GM21529 (cell line): ENCODE results near the gene GLB1L.

Source experiments
- ATAC-seq: cut with Tn5 transposase; IDR thresholded peaks from one replicate; pipeline ENCODE4 v1.9.1; 2021; ENCODE audit not compliant: unreplicated experiment

The GLB1L gene

DNA sequence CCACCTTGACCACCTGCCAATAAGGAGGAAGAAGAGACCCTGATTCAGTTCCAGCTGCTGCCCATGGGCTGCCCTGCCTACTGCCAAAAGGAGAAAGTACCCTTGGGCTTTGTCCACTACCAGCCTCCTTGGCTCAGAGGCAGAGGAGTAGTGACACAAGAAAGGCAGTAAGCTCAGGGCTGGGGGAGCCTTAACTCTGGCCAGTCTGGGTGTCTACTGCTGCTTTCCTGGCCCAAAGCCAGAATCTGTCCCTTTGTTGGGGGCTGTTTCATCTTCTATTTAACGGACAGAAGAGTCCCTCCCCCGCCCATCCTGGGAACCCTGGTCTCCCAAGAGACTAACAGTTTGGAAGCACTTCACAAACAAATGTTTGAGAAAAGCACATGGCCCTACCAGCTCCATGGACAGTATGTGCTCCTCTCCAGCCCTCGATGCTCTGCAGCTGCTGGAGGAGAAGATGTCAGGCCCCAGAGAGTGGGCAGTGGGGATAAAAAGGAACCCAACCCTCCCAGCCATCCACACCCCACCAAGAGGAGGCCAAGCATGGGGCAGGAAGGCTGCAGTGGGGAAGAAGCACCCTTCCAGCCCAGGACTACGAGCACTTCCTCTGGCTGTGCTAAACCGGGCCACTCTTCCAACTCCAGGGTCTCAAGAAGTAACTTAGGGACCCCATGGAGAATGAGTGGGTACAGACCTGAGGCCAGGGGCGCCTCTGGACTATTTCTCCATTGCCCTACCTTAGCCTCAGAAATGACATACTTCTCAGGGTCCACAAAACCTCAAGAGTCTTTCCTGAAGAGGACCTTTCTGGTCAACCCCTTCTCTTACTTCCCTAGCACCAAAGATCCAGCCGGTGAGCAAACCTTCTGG lies 17.0 kb downstream of the GLB1L start:
- no peak for ATAC-seq

GRCh38 chr2:219225350-219225749 lies 19.9 kb downstream of the GLB1L start:
- no peak for ATAC-seq

- no peak for ATAC-seq
Measured at GRCh38 chr2:219223831-219224610, 21.2 kb downstream of the GLB1L start.

DNA sequence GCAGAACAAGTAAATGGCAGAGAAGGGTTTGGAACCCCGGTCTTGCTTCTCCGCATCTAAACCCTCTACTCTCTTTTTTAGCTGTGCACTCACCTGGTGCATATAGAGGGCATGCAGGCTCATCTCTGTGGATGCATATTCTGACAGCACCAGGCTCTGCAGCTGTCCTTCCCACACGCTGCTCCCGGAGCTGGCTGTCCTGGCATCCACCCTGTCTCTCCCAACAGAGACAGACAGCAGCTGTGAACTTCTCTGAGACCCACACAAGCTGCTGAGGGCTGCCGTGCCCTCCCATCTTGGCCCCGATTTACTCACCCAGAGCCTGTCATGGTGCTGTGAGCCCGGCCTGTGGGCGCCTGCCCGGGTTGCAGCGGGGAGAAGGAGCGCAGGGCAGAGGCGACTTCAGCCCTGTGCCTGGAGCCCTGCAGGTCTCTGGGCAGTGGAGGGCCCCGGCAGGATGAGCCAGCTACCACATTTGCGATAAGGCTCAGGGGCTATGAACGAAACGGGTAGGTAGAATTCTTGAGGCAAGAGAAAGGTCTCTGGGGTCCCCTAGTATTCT lies 23.2 kb downstream of the GLB1L start:
- no peak for ATAC-seq

DNA sequence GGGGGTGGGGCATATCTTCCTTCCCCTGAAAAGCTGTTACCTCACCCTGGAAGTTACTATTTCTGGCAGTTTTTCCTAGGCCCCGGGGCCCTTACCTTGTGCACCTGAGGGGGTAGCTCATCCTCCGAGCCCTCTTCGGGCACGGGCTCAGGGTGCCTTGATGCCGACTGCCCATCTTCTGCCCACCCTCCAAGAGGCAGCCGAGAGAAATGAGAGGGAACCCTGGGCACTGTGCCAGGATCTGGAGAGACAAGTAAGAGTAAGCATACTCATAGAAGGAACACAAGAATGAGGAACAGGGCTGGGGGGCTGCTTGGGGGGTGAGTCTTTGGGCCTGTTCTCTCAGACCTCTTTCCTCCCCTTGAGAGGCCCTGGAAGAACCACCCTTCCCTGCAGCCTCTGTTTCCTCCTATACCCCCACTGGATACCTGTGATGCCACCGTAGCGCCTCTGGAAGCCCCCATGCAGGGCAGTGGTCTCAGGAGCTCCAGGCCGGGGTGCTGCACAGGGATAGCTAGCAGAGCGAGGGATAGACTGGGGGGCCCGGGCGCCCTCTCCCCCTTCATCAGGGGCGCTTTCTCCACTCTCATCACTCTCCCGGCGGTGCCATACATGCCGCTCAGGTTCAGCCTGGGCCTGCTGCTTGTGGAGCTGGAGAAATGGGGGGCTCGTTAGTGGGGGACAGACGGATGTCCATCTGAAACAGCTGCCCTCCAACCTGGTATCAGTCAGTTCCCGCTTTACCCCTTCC lies 24.4 kb downstream of the GLB1L start:
- ATAC-seq = no peak

DNA sequence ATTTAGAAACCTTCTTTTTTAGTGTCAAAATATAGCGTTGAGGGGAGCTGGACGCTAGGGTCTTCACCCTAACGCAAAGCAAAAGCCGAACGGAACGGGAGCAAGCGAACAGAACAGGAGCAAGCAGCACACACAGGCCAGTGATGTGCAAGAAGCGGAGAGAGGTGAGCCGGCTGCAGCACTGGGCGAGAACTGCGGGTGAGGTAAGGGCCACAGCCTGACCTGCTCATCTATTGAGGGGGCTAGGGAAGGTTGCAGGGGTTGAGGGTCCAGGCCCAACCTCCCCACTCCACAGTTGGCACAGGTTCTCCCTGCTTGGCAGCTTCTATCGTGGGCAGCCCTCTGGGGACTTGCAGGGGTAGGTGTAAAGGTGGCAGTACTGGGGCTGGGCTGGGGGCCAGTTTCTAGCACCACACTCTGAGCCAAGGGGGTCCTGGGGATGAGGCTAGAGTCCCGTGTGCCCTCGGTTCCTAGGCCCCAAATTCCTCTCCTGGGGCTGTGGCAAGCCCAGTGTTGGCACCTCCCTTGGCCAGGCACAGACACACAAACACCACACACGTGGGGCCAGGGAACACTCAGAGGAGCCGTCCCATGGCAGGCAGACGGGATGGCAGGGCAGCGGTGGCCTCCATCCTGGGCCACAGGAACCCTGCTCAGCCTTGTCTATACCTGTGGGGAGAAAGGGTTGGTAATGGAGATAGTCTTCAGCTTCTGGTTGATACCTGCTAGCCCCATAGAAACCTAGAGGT lies 25.3 kb downstream of the GLB1L start:
- no peak for ATAC-seq

GRCh38 chr2:219218732-219219701 lies 26.2 kb downstream of the GLB1L start, which contains the start of gene ABCB6:
Gene ABCB6, minus strand, starts transcription at chr2:219218958. Its CDS starts 285 bp downstream, at chr2:219218673.
- ATAC-seq = peak; percentile 79

GRCh38 chr2:219218217-219218731 lies 27.0 kb downstream of the GLB1L start:
- peak; percentile 36 for ATAC-seq

GRCh38 chr2:219216535-219216915 lies 28.7 kb downstream of the GLB1L start:
- ATAC-seq = no peak

GRCh38 chr2:219215871-219216534 lies 29.2 kb downstream of the GLB1L start:
- ATAC-seq = no peak

- no peak for ATAC-seq
Measured at GRCh38 chr2:219214786-219215185, 30.5 kb downstream of the GLB1L start.

GRCh38 chr2:219214141-219214540 lies 31.1 kb downstream of the GLB1L start:
- ATAC-seq = no peak

DNA sequence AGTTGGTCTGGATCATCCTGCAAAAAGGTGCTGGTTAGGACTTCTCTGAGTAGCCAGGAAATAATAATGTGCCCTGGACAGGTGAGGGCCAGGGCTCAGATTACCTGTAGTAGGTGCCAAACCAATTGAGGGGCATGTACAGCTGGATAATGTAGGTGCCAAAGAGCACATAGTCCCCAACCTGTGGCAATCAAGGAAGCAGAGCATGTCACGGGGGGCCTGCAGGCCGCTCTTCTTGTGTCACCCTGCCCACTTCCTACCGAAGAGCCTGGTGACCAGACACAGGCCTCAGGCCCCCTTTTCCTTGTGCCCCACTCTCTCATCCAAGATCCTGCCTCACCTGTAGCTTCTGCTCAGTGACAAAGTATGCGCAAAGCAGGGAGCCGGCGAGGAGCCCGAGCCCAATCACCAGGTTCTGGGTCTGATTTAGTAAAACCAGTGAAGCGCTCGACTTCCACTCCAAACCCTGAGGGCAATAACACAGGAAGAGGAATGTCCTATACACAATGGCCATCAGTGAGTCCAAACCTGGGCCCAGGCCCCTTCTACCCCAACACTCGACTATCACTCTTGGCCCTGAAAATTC lies 31.7 kb downstream of the GLB1L start:
- ATAC-seq = no peak

DNA sequence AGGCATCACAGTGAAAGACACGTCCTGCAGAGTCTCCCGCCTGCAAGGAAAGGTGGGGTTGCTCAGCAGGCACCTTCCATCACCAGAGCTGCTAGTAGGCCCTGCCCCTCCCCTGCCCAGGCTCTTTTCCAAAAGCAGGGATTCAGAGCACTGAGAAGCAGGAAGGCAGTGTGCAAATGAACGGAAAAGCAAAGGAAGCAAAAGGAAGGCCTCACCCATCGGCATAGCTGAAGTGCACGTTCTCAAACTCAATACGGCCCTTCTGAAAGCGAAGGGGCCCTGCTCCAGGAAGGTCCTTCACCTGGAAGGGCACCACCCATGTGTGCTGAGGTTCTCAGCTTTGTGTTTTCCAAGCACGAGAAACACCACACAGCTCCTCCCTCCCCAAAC lies 32.2 kb downstream of the GLB1L start:
- no peak for ATAC-seq

DNA sequence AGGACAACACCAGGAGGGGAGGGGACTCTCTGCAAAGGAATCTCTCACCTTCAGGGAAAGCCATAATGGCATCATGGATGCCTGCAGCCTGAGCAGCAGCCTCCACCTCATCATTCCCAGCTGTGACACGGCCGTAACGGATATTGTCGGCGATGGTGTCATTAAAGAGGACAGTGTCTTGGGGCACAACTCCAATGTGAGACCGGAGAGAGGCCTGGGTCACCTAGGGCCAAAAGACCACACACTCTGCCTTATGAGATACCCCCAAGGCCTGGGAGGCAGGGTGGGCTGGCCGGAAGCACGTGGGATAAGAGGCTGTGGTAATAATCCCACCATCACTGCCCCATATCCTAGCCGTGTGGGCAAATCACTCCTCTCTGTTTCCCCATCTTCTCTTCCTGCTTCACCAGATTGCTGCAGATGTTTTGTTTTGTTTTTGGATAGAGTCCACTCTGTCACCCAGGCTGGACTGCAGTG lies 34.3 kb downstream of the GLB1L start:
- no peak for ATAC-seq

GRCh38 chr2:219210196-219210885 lies 34.9 kb downstream of the GLB1L start:
- no peak for ATAC-seq
